SH-SY5Y (cell line): ENCODE measurements around the gene MMRN2.

ENCODE experiments used
- GATA2 ChIP-seq: IDR thresholded peaks from 2 replicates; pipeline ENCODE4 v1.6.1; 2011; ENCODE audit warnings: mild to moderate bottlenecking, low read depth, low read length
- GATA3 ChIP-seq: IDR thresholded peaks from 2 replicates; pipeline ENCODE4 v1.6.1; 2011; ENCODE audit warnings: low read depth, mild to moderate bottlenecking, low read length, moderate library complexity

DNA sequence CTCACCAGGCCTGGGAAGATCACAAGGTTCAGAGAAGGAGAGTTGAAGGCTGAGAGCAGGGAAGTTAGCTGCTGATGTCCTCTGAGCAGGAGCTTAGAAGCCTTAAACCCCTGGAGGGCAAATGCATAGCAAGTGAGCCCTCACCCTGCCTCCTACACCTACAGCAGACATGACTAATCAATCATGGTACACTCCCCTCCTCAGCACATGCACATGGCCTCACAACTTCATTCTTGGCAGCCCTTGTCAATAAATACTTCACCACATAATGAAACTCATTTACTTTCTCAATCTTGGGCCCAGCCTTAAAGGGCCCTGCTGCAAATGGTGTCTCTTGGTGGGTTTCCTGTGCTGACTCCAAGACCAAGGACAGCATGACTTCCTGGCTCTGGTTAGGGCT lies 12.9 kb downstream of the MMRN2 start:
- TF ChIP-seq GATA2 (no peak), GATA3 (no peak)
